K562 (cell line): ENCODE data around the gene DEPDC1B. TPM values are rescaled to one million over a fixed set of nuclear protein-coding genes. Genes with fewer than 3 reads are reported as not detected.

Experiments used
- ATAC-seq: fragments of 200-7000 bp; cut with Tn5 transposase; 3 replicates; pipeline ENCODE4 v1.9.1; 2020; ENCODE audit warnings: moderate library complexity
- BruUV-seq: library from RNA; stranded (reverse); fragments of 400-500 nt; replicated peaks from 2 replicates; lab custom pipeline; 2021; lab: Mats Ljungman, UMichigan
- CTCF ChIA-PET: fragments of 300-600 bp; formaldehyde crosslinking; extraction: SDS; loops from one replicate; lab custom pipeline; 2021; ENCODE audit warnings: low intra/inter-chr PET ratio; lab: Yijun Ruan, JAX
- POLR2A ChIA-PET: fragments of 300-600, 350-650 bp; sonication (Branson Sonifier 250); formaldehyde crosslinking; extraction: SDS; loops from one replicate; lab custom pipeline; 2021; ENCODE audit warnings: antibody characterized with exemption, inconsistent platforms; lab: Yijun Ruan, JAX
- DNase-seq, 4 experiments: peaks; one replicate each; pipeline versions ENCODE4 v3.0.0 to v3.0.0-alpha.2; 2011 to 2018; ENCODE audit warnings: low spot score in 3 of 4, mixed read lengths in 3 of 4; ENCODE audit errors: extremely low read depth in 1 of 4
- FAIRE-seq: peaks from 2 replicates; lab custom pipeline; 2011; peaks lifted over from hg19 to GRCh38; lab: Jason Lieb, UNC
- H2AFZ ChIP-seq: 2 replicates; pipeline ENCODE4 v1.6.0; 2011; ENCODE audit warnings: low read depth, low read length, control low read depth, inconsistent platforms
- H3K27ac ChIP-seq: fragments of 200-600 bp; 3 replicates; pipeline ENCODE4 v1.8.0; 2011; ENCODE audit warnings: low read depth, mild to moderate bottlenecking, control low read depth, inconsistent platforms, low read length, moderate library complexity, mixed read lengths; ENCODE audit errors: extremely low read depth
- H3K27me3 ChIP-seq, 2 experiments: fragments of 300-600 bp in 1 of 2; 2 replicates in 1 of 2; 3 replicates in 1 of 2; pipeline versions ENCODE4 v1.6.0 to v1.8.0; 2011; ENCODE audit warnings: inconsistent platforms in 2 of 2, low read length in 2 of 2, mild to moderate bottlenecking in 1 of 2, mixed read lengths in 1 of 2, moderate library complexity in 1 of 2; ENCODE audit not compliant: control insufficient read depth in 2 of 2, insufficient read depth in 2 of 2
- H3K36me3 ChIP-seq: fragments of 300-600 bp; 3 replicates; pipeline ENCODE4 v1.8.0; 2011; ENCODE audit warnings: mild to moderate bottlenecking, low read length, inconsistent platforms; ENCODE audit not compliant: control insufficient read depth, insufficient read depth
- H3K4me1 ChIP-seq, 2 experiments: fragments of 200-600 bp in 1 of 2; replicated peaks in 1 of 2; 2 replicates in 1 of 2; 3 replicates in 1 of 2; pipeline versions ENCODE4 v1.5.1 to v1.8.0; 2011; ENCODE audit warnings: inconsistent platforms in 2 of 2, low read length in 2 of 2, mild to moderate bottlenecking in 1 of 2, mixed read lengths in 1 of 2, moderate library complexity in 1 of 2; ENCODE audit not compliant: control insufficient read depth in 2 of 2, insufficient read depth in 2 of 2
- H3K4me2 ChIP-seq: 2 replicates; pipeline ENCODE4 v1.6.1; 2011; ENCODE audit warnings: low read length, control low read depth, inconsistent platforms, mixed read lengths; ENCODE audit not compliant: insufficient read depth
- H3K4me3 ChIP-seq: fragments of 200-600 bp; sonication (generic), shearing (Covaris generic); 2 replicates; pipeline ENCODE4 v1.5.1; 2016; ENCODE audit warnings: control low read depth, inconsistent platforms
- H3K79me2 ChIP-seq: fragments of 200-600 bp; 3 replicates; pipeline ENCODE4 v1.8.0; 2011; ENCODE audit warnings: low read length, inconsistent platforms; ENCODE audit not compliant: control insufficient read depth, insufficient read depth
- H3K9ac ChIP-seq, 2 experiments: 2 replicates each; pipeline versions ENCODE4 v1.6.0 to v1.6.1; 2011; ENCODE audit warnings: low read depth in 2 of 2, low read length in 2 of 2, control low read depth in 1 of 2, inconsistent platforms in 1 of 2, mild to moderate bottlenecking in 1 of 2, mixed read lengths in 1 of 2; ENCODE audit not compliant: insufficient read depth in 1 of 2
- H3K9me1 ChIP-seq: one replicate; pipeline ENCODE4 v1.6.0; 2011; ENCODE audit warnings: inconsistent platforms, mild to moderate bottlenecking, low read length, moderate library complexity; ENCODE audit not compliant: control insufficient read depth, insufficient read depth
- H3K9me3 ChIP-seq: replicated peaks from 2 replicates; pipeline ENCODE4 v1.5.1; 2011; ENCODE audit warnings: low read depth, low read length, inconsistent platforms; ENCODE audit not compliant: control insufficient read depth, insufficient read depth
- H4K20me1 ChIP-seq: replicated peaks from 2 replicates; pipeline ENCODE4 v1.6.1; 2011; ENCODE audit warnings: low read length, inconsistent platforms, mixed read lengths; ENCODE audit not compliant: control insufficient read depth, insufficient read depth
- ELF2 ChIP-seq: fragments of 250-450 bp; sonication (Bioruptor Pico); IDR thresholded peaks from 2 replicates; pipeline ENCODE4 v1.5.0; 2021; ENCODE audit warnings: mild to moderate bottlenecking
- EP400 ChIP-seq: fragments of 450-650 bp; IDR thresholded peaks from 2 replicates; pipeline ENCODE4 v1.6.1; 2017; ENCODE audit warnings: antibody characterized with exemption, mild to moderate bottlenecking, moderate library complexity
- HDAC6 ChIP-seq: IDR thresholded peaks from 2 replicates; pipeline ENCODE4 v1.6.1; 2012; ENCODE audit warnings: low read depth, mild to moderate bottlenecking, control low read depth, inconsistent platforms, low read length, moderate library complexity
- HMGN3 ChIP-seq: IDR thresholded peaks from 2 replicates; pipeline ENCODE4 v1.6.1; 2011; ENCODE audit warnings: borderline replicate concordance, low read depth, mild to moderate bottlenecking, mixed read lengths, low read length; ENCODE audit not compliant: insufficient read length; ENCODE audit errors: extremely low read depth
- MCM5 ChIP-seq: fragments of 450-650 bp; IDR thresholded peaks from 2 replicates; pipeline ENCODE4 v1.6.1; 2016; ENCODE audit warnings: low read depth
- MCM7 ChIP-seq, 2 experiments: fragments of 450-650 bp; IDR thresholded peaks; 2 replicates each; pipeline ENCODE4 v1.6.1; 2016 to 2018
- PTRF ChIP-seq: fragments of 450-650 bp; IDR thresholded peaks from 2 replicates; pipeline ENCODE4 v1.6.1; 2016; ENCODE audit warnings: mild to moderate bottlenecking, missing genetic modification characterization, missing compliant biosample characterization
- ZKSCAN3 ChIP-seq: fragments of 250-450 bp; sonication (Bioruptor Pico); IDR thresholded peaks from 2 replicates; pipeline ENCODE4 v1.4.0; 2020
- ZNF551 ChIP-seq: fragments of 250-450 bp; sonication (Bioruptor Pico); IDR thresholded peaks from 2 replicates; pipeline ENCODE4 v1.5.0; 2021; ENCODE audit warnings: mild to moderate bottlenecking, moderate library complexity
- ZNF77 ChIP-seq: fragments of 250-450 bp; sonication (Bioruptor Pico); IDR thresholded peaks from 2 replicates; pipeline ENCODE4 v1.5.0; 2020
- WGBS: fragments of 100-300 bp; shearing (Covaris generic); methylation state at CpG from one replicate; pipeline ENCODE4 v1.1.6; 2016; ENCODE audit warnings: low coverage, mixed read lengths; ENCODE audit not compliant: insufficient coverage; ENCODE audit errors: missing lambda C conversion rate; 5-methylcytosine and 5-hydroxymethylcytosine counted together
- in situ Hi-C: fragments of 300-500 bp; cut with MboI; formaldehyde crosslinking; loops from 4 replicates; pipeline ENCODE4 v1.15.0; 2018; ENCODE audit warnings: inconsistent platforms, mixed read lengths
- intact Hi-C: fragments of 100-400 bp; cut with micrococcal nuclease; formaldehyde crosslinking; loops from 2 replicates; pipeline ENCODE4 v1.14.2; 2022
- polyA plus RNA-seq, 8 experiments: library from polyadenylated mRNA; depleted of rRNA in 4 of 8; stranded (reverse) in 5 of 8; unstranded in 3 of 8; fragments of >200 nt; fragmentation: Nextera tagmentation in 2 of 8; fragmentation: Illumina TruSeq in 1 of 8; extraction: Ambion mirVana in 2 of 8; extraction: Trizol in 1 of 8; gene quantifications; 2 replicates each; pipeline versions ENCODE4 v1.2.1 to v1.2.3, GENCODE V29; 2011 to 2014; ENCODE audit warnings: inconsistent platforms in 1 of 8, missing spikeins in 1 of 8
- total RNA-seq, 7 experiments: library from RNA; depleted of rRNA in 6 of 7; stranded (reverse); fragments of >200 nt in 6 of 7; fragmentation: Illumina TruSeq in 2 of 7; extraction: Trizol in 2 of 7; gene quantifications; 2 replicates each; pipeline versions ENCODE4 v1.2.1 to v1.2.3, GENCODE V29; 2011 to 2021; ENCODE audit warnings: low replicate concordance in 1 of 7

DEPDC1B gene
- total and polyA plus RNA-seq, 9 of the 15 experiments (the other 6 are each of a cell fraction or from before 2014, with no cell fraction given) = 36.0 to 67.2 (median 44.5) TPM

DNA sequence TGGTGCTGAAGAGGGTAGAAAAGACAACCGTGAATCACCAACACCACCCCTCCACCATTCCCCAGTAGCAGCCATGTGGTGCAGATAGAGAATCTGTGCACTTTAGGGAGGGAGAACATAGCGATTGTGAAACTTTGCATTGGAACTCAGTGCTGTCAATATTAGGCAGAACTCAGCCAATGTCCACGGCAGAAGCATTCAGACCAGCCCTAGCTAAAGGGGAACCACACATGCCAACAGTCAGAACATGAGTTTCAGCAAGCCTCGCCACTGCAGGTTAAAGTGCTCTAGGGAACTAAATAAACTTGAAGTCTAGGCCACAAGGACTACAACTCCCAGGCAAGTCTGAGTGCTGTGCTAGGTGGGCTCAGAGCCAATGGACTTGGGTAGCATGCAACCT lies 38.5 kb upstream of the DEPDC1B start:
- no peak for ATAC-seq
- no peak for DNase-seq
- in situ Hi-C loops (no loop called here), intact Hi-C loops (no loop called here)
- Histone ChIP-seq H3K9me1 (no peaks in the 10 kb centered on the region), H3K4me2 (no peak overlapping the region), H4K20me1 (no peaks in the 10 kb centered on the region), H3K27ac (no peak overlapping the region), H3K79me2 (no peaks in the 10 kb centered on the region), H3K9me3 (no peaks in the 10 kb centered on the region; the same call in 1 of the 2 replicates), H3K9ac (no peak overlapping the region), H3K36me3 (no peaks in the 10 kb centered on the region), H3K4me1 (peaks cover 0 to 2% of the 10 kb centered on the region in 2 experiments; a peak in 1 of 5 replicates), H3K27me3 (peaks cover 0 to 3% of the 10 kb centered on the region in 2 experiments; a peak in 2 of 5 replicates), H3K4me3 (no peak overlapping the region), H2AFZ (no peak overlapping the region)
- no peak for TF ChIP-seq EP400
- TF ChIP-seq PTRF (tag) = no peak
- TF ChIP-seq ZKSCAN3 (CRISPR knock-in tag) = no peak
- no peak for TF ChIP-seq HDAC6
- no peak for TF ChIP-seq HMGN3
- TF ChIP-seq ELF2 (CRISPR knock-in tag) = no peak
- no peak for TF ChIP-seq MCM7 (IDR thresholded peaks at IDR 0.05)
- no peak for TF ChIP-seq ZNF77 (CRISPR knock-in tag)
- no peak for TF ChIP-seq MCM5
- no peak for TF ChIP-seq ZNF551 (CRISPR knock-in tag)
- POLR2A ChIA-PET = interaction anchor here (0.7 to 1.7 kb wide), 2 partner anchors 11 to 20 kb away, joined by 3 to 4 read pairs; no protein-coding TSS in a partner anchor
- FAIRE-seq = no peak
- CTCF ChIA-PET = no interaction called here
- BruUV-seq = no TSS peak
- WGBS = 6% methylated on average over 4 of the region's 4 CpGs
